Measurements from ENCODE around the gene IL26.

IL26 gene

DNA sequence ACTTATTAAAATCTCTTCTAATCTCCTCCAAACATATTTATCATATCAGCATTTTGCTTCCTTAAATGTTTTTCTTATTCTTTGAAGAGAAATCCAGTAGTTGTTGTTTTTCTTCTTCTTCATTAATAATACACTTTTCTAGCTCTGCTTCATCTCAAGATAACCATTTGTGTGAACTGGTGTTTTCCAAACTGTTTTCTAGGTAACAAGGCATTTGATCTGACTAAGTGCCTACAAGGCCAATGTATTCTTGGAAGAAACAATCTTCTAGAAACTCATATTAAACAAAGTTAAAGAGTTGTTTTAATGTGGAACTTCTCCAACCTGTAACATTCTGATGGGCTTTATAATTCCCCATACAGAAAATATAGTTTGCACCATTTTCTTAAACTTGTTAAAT, 35.3 kb downstream of the IL26 start:
- no peak for DNase-seq
- in situ Hi-C loops (cut with HindIII; ENCODE audit: low pct_ligation_motif_present, low sequenced_read_pairs), result no loop called here
- TF ChIP-seq, protein P1, sequence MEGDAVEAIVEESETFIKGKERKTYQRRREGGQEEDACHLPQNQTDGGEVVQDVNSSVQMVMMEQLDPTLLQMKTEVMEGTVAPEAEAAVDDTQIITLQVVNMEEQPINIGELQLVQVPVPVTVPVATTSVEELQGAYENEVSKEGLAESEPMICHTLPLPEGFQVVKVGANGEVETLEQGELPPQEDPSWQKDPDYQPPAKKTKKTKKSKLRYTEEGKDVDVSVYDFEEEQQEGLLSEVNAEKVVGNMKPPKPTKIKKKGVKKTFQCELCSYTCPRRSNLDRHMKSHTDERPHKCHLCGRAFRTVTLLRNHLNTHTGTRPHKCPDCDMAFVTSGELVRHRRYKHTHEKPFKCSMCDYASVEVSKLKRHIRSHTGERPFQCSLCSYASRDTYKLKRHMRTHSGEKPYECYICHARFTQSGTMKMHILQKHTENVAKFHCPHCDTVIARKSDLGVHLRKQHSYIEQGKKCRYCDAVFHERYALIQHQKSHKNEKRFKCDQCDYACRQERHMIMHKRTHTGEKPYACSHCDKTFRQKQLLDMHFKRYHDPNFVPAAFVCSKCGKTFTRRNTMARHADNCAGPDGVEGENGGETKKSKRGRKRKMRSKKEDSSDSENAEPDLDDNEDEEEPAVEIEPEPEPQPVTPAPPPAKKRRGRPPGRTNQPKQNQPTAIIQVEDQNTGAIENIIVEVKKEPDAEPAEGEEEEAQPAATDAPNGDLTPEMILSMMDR (IDR thresholded peaks at IDR 0.05; ENCODE audit: low read depth, low read length, missing control alignments), result no peak
- H3K27ac ChIP-seq, result no peak overlapping the region
- H3K36me3 ChIP-seq (replicated peaks), result no peaks in the 10 kb centered on the region
- no peak overlapping the region for H3K4me3 ChIP-seq (ENCODE audit: low read depth, low read length)
- no peaks in the 10 kb centered on the region for H3K27me3 ChIP-seq (replicated peaks)

DNA sequence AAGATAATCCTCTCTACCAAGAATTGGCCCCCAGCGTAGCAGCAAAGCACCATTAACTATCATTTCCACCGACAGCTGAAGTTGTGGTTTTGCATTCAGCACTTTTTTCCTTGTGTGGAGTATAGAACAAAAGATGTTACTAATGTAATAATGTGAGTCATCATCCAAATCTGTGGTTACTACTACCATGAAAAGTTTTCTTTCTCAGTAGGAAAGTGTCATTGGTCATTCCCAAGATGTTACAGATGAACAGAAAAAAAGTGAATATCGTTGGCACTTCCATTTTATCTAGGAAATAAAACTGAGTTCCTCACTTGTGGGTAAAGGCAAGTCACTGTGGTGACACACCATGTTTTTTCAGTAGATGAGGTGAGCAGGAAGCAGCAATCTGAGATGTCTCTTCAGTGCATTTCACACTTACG, 35.8 kb downstream of the IL26 start:
- H3K27me3 ChIP-seq (replicated peaks), result no peaks in the 10 kb centered on the region
- in situ Hi-C loops (cut with HindIII; ENCODE audit: low pct_ligation_motif_present, low sequenced_read_pairs), result no loop called here

DNA sequence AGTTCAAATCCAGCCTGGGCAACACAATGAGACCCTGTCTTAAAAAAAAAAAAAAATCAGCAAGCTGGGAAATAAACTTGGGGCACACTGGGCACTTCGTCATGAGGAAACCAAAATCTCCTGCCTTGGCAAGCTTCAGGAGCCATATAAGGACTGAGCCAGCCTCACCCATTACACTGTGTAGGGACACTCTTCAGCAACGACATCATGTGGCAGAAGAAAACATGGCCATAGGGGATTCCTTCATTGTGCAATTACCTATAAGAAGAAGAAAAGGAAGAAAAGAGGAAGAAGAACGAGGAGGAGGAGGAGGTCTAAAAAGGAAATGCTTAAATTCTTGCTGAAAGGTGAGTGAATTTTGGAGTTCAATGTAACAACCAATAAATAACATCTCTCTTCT, 40.0 kb downstream of the IL26 start:
- TF ChIP-seq, protein P1 (IDR thresholded peaks at IDR 0.05; ENCODE audit: low read depth, low read length, missing control alignments), result no peak
- H3K27ac ChIP-seq, result no peak overlapping the region
- no peak for DNase-seq
- no peaks in the 10 kb centered on the region for H3K36me3 ChIP-seq (replicated peaks)
- H3K27me3 ChIP-seq (replicated peaks), result no peaks in the 10 kb centered on the region
- H3K4me3 ChIP-seq (ENCODE audit: low read depth, low read length), result no peak overlapping the region
- in situ Hi-C loops (cut with HindIII; ENCODE audit: low pct_ligation_motif_present, low sequenced_read_pairs), result no loop called here

More for the DNA sequence above, 35.8 kb downstream of the IL26 start:
- Histone ChIP-seq H3K27ac (no peak overlapping the region), H3K36me3 (replicated peaks) (no peaks in the 10 kb centered on the region), H3K4me3 (ENCODE audit: low read depth, low read length) (no peak overlapping the region)
- TF ChIP-seq, protein P1 (IDR thresholded peaks at IDR 0.05; ENCODE audit: low read depth, low read length, missing control alignments), result no peak
- DNase-seq, result peak; percentile 64

- no peaks in the 10 kb centered on the region for H3K27me3 ChIP-seq (replicated peaks)
- TF ChIP-seq, protein P1 (IDR thresholded peaks at IDR 0.05; ENCODE audit: low read depth, low read length, missing control alignments), result no peak
- in situ Hi-C loops (cut with HindIII; ENCODE audit: low pct_ligation_motif_present, low sequenced_read_pairs), result no loop called here
- no peaks in the 10 kb centered on the region for H3K36me3 ChIP-seq (replicated peaks)
- no peak overlapping the region for H3K4me3 ChIP-seq (ENCODE audit: low read depth, low read length)
- no peak overlapping the region for H3K27ac ChIP-seq
- DNase-seq, result no peak
Observed at GRCh38 chr12:68180792-68181744, 44.5 kb downstream of the IL26 start.

GRCh38 chr12:68178774-68179439, 46.7 kb downstream of the IL26 start:
- TF ChIP-seq, protein P1 (IDR thresholded peaks at IDR 0.05; ENCODE audit: low read depth, low read length, missing control alignments), result no peak
- H3K36me3 ChIP-seq (replicated peaks), result no peaks in the 10 kb centered on the region
- DNase-seq, result no peak
- no peaks in the 10 kb centered on the region for H3K27me3 ChIP-seq (replicated peaks)
- H3K4me3 ChIP-seq (ENCODE audit: low read depth, low read length), result no peak overlapping the region
- H3K27ac ChIP-seq, result no peak overlapping the region
- in situ Hi-C loops (cut with HindIII; ENCODE audit: low pct_ligation_motif_present, low sequenced_read_pairs), result no loop called here
